H9 (cell line): ENCODE results near the gene MED27. TPM values are rescaled to one million over a fixed set of nuclear protein-coding genes. Genes with fewer than 3 reads are reported as not detected.

Experiments
- DNase-seq: peaks from one replicate; pipeline ENCODE4 v3.0.0-alpha.2; 2017
- H2AFZ ChIP-seq: one replicate; pipeline ENCODE4 v1.6.1; 2013; ENCODE audit warnings: mild to moderate bottlenecking, low read length, control low read depth, moderate library complexity
- H2AK5ac ChIP-seq: 2 replicates; pipeline ENCODE4 v1.6.1; 2013; ENCODE audit warnings: low read length, control low read depth, mixed read lengths; ENCODE audit not compliant: insufficient read length
- H2BK120ac ChIP-seq: one replicate; pipeline ENCODE4 v1.6.1; 2013; ENCODE audit warnings: low read depth, mild to moderate bottlenecking, low read length, control low read depth, inconsistent platforms; ENCODE audit not compliant: poor library complexity, severe bottlenecking
- H2BK12ac ChIP-seq: 2 replicates; pipeline ENCODE4 v1.6.1; 2013; ENCODE audit warnings: low read length, control low read depth, mixed read lengths, low read depth; ENCODE audit not compliant: insufficient read length
- H2BK15ac ChIP-seq: 2 replicates; pipeline ENCODE4 v1.6.1; 2013; ENCODE audit warnings: low read depth, low read length, control low read depth
- H2BK20ac ChIP-seq: one replicate; pipeline ENCODE4 v1.6.1; 2013; ENCODE audit warnings: low read depth, mild to moderate bottlenecking, low read length, control low read depth, inconsistent platforms; ENCODE audit not compliant: poor library complexity, severe bottlenecking
- H2BK5ac ChIP-seq: 2 replicates; pipeline ENCODE4 v1.6.1; 2013; ENCODE audit warnings: low read length, control low read depth, mixed read lengths; ENCODE audit not compliant: insufficient read length
- H3K14ac ChIP-seq: 2 replicates; pipeline ENCODE4 v1.6.1; 2013; ENCODE audit warnings: low read length, control low read depth; ENCODE audit not compliant: insufficient read depth
- H3K18ac ChIP-seq: 2 replicates; pipeline ENCODE4 v1.6.1; 2013; ENCODE audit warnings: low read depth, mild to moderate bottlenecking, mixed read lengths, low read length, control low read depth; ENCODE audit not compliant: insufficient read length
- H3K23ac ChIP-seq: 2 replicates; pipeline ENCODE4 v1.6.1; 2013; ENCODE audit warnings: low read length, control low read depth, mixed read lengths, low read depth; ENCODE audit not compliant: insufficient read length
- H3K23me2 ChIP-seq: 2 replicates; pipeline ENCODE4 v1.6.1; 2013; ENCODE audit warnings: low read depth, mild to moderate bottlenecking, mixed read lengths, low read length, control low read depth; ENCODE audit not compliant: insufficient read length, poor library complexity, severe bottlenecking
- H3K27ac ChIP-seq: 2 replicates; pipeline ENCODE4 v1.5.1; 2013; ENCODE audit warnings: low read length, control low read depth, mixed read lengths, low read depth; ENCODE audit not compliant: insufficient read length
- H3K27me3 ChIP-seq: 2 replicates; pipeline ENCODE4 v1.6.1; 2013; ENCODE audit warnings: low read length, control low read depth, inconsistent platforms; ENCODE audit not compliant: insufficient read depth
- H3K4ac ChIP-seq: 2 replicates; pipeline ENCODE4 v1.6.1; 2013; ENCODE audit warnings: low read depth, mild to moderate bottlenecking, control low read depth, inconsistent platforms, low read length, moderate library complexity
- H3K4me1 ChIP-seq: 2 replicates; pipeline ENCODE4 v1.6.1; 2013; ENCODE audit warnings: low read length, control low read depth, inconsistent platforms; ENCODE audit not compliant: insufficient read depth
- H3K4me2 ChIP-seq: 2 replicates; pipeline ENCODE4 v1.6.1; 2013; ENCODE audit warnings: low read length, control low read depth, mixed read lengths; ENCODE audit not compliant: insufficient read length, insufficient read depth
- H3K56ac ChIP-seq: 2 replicates; pipeline ENCODE4 v1.6.1; 2013; ENCODE audit warnings: low read depth, mild to moderate bottlenecking, mixed read lengths, low read length, control low read depth; ENCODE audit not compliant: insufficient read length
- H3K79me1 ChIP-seq: 2 replicates; pipeline ENCODE4 v1.6.1; 2013; ENCODE audit warnings: low read depth, mild to moderate bottlenecking, moderate library complexity, low read length, control low read depth, inconsistent platforms; ENCODE audit not compliant: insufficient read depth, poor library complexity, severe bottlenecking
- H3K79me2 ChIP-seq: 2 replicates; pipeline ENCODE4 v1.6.1; 2013; ENCODE audit warnings: low read length, control low read depth, inconsistent platforms; ENCODE audit not compliant: insufficient read depth
- H3K9ac ChIP-seq: 2 replicates; pipeline ENCODE4 v1.6.1; 2013; ENCODE audit warnings: low read length, control low read depth, mixed read lengths; ENCODE audit not compliant: insufficient read length; ENCODE audit errors: extremely low read depth
- H3K9me3 ChIP-seq: one replicate; pipeline ENCODE4 v1.6.1; 2013; ENCODE audit warnings: low read depth, low read length, inconsistent platforms; ENCODE audit not compliant: control insufficient read depth
- H3T11ph ChIP-seq: one replicate; pipeline ENCODE4 v1.6.1; 2013; ENCODE audit warnings: mild to moderate bottlenecking, low read length, control low read depth, inconsistent platforms
- H4K20me1 ChIP-seq: one replicate; pipeline ENCODE4 v1.6.1; 2013; ENCODE audit not compliant: control insufficient read depth, insufficient read length, insufficient read depth
- H4K5ac ChIP-seq: 2 replicates; pipeline ENCODE4 v1.6.1; 2013; ENCODE audit warnings: low read depth, mild to moderate bottlenecking, mixed read lengths, low read length, control low read depth; ENCODE audit not compliant: insufficient read length
- H4K8ac ChIP-seq: replicated peaks from 2 replicates; pipeline ENCODE4 v1.6.1; 2013; ENCODE audit warnings: low read length, control low read depth, mixed read lengths, low read depth; ENCODE audit not compliant: insufficient read length
- H4K91ac ChIP-seq: 2 replicates; pipeline ENCODE4 v1.6.1; 2013; ENCODE audit warnings: low read depth, mild to moderate bottlenecking, moderate library complexity, mixed read lengths, low read length, control low read depth; ENCODE audit not compliant: insufficient read length
- H3K27ac Mint-ChIP-seq, 3 experiments: 2 replicates in 2 of 3; 3 replicates in 1 of 3; pipeline ENCODE4 v1.8.0; 2020 to 2021; ENCODE audit warnings: mixed read lengths in 3 of 3, mild to moderate bottlenecking in 1 of 3, moderate library complexity in 1 of 3
- H3K27me3 Mint-ChIP-seq: 2 replicates; pipeline ENCODE4 v1.8.0; 2021; ENCODE audit warnings: low read depth, mild to moderate bottlenecking, moderate library complexity, mixed read lengths
- H3K36me3 Mint-ChIP-seq, 3 experiments: 2 replicates in 2 of 3; 3 replicates in 1 of 3; pipeline ENCODE4 v1.8.0; 2020 to 2021; ENCODE audit warnings: low read depth in 3 of 3, mixed read lengths in 3 of 3; ENCODE audit not compliant: insufficient read depth in 1 of 3
- H3K4me1 Mint-ChIP-seq, 2 experiments: 2 replicates each; pipeline ENCODE4 v1.8.0; 2020; ENCODE audit warnings: mixed read lengths in 2 of 2
- H3K4me3 Mint-ChIP-seq, 2 experiments: 2 replicates in 1 of 2; 3 replicates in 1 of 2; pipeline ENCODE4 v1.8.0; 2020 to 2021; ENCODE audit warnings: mild to moderate bottlenecking in 2 of 2, mixed read lengths in 2 of 2, moderate library complexity in 1 of 2
- H3K9me3 Mint-ChIP-seq, 2 experiments: 2 replicates in 1 of 2; 3 replicates in 1 of 2; pipeline ENCODE4 v1.8.0; 2020; ENCODE audit warnings: mild to moderate bottlenecking in 2 of 2, mixed read lengths in 2 of 2, moderate library complexity in 1 of 2
- WGBS: extraction: QIAGEN DNeasy Blood & Tissue Kit; methylation state at CpG from one replicate; pipeline ENCODE4 v1.1.7; 2013; ENCODE audit warnings: missing lambda C conversion rate, low lambda C conversion rate, mixed read lengths; ENCODE audit not compliant: insufficient read length; ENCODE audit errors: extremely low coverage; 5-methylcytosine and 5-hydroxymethylcytosine counted together
- total RNA-seq: library from RNA; stranded (reverse); gene quantifications from 2 replicates; pipeline ENCODE4 v1.2.1, GENCODE V29; 2021
- TF ChIP-seq, protein P1 (sequence below): fragments of 200-600 bp; sonication (generic); conservative IDR thresholded peaks from 3 replicates; pipeline ENCODE4 v1.8.0; 2021; ENCODE audit warnings: antibody characterized with exemption, mild to moderate bottlenecking

MED27 gene
- total RNA-seq, 1 experiment from 2014 or later = 33.5 TPM

- Histone ChIP-seq H3K27me3 (no peaks in the 10 kb centered on the region), H3K79me1 (no peaks in the 10 kb centered on the region), H3K23ac (no peak overlapping the region), H4K20me1 (peaks cover 3% of the 10 kb centered on the region), H3K23me2 (no peaks in the 10 kb centered on the region), H3K27ac (no peak overlapping the region), H3K9ac (no peak overlapping the region), H3K4me2 (no peak overlapping the region), H3K18ac (no peak overlapping the region), H2BK12ac (no peak overlapping the region), H3K14ac (no peak overlapping the region), H4K91ac (no peak overlapping the region), H2BK20ac (no peak overlapping the region), H2BK5ac (no peak overlapping the region), H4K5ac (no peak overlapping the region), H3K4ac (no peak overlapping the region), H3K9me3 (no peaks in the 10 kb centered on the region), H3T11ph (no peak overlapping the region), H2AK5ac (no peak overlapping the region), H3K79me2 (no peaks in the 10 kb centered on the region), H4K8ac (no peak overlapping the region), H2BK120ac (no peak overlapping the region), H3K56ac (no peak overlapping the region), H3K4me1 (peaks cover 5% of the 10 kb centered on the region; the same call in 1 of the 2 replicates), H2AFZ (no peak overlapping the region), H2BK15ac (no peak overlapping the region)
- Mint-ChIP-seq H3K27ac (no peak overlapping the region; a peak in 1 of 7 replicates), H3K27me3 (no peaks in the 10 kb centered on the region), H3K4me1 (peaks cover 41 to 42% of the 10 kb centered on the region in 2 experiments), H3K9me3 (no peaks in the 10 kb centered on the region), H3K4me3 (no peak overlapping the region; a peak in 1 of 5 replicates), H3K36me3 (no peaks in the 10 kb centered on the region; a peak in 1 of 7 replicates)
- no peak for DNase-seq
- no CpG with 5 or more reads among the region's 4 CpGs for WGBS
- TF ChIP-seq, protein P1, sequence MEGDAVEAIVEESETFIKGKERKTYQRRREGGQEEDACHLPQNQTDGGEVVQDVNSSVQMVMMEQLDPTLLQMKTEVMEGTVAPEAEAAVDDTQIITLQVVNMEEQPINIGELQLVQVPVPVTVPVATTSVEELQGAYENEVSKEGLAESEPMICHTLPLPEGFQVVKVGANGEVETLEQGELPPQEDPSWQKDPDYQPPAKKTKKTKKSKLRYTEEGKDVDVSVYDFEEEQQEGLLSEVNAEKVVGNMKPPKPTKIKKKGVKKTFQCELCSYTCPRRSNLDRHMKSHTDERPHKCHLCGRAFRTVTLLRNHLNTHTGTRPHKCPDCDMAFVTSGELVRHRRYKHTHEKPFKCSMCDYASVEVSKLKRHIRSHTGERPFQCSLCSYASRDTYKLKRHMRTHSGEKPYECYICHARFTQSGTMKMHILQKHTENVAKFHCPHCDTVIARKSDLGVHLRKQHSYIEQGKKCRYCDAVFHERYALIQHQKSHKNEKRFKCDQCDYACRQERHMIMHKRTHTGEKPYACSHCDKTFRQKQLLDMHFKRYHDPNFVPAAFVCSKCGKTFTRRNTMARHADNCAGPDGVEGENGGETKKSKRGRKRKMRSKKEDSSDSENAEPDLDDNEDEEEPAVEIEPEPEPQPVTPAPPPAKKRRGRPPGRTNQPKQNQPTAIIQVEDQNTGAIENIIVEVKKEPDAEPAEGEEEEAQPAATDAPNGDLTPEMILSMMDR = no peak
Observed at GRCh38 chr9:132020820-132021510, 58.7 kb downstream of the MED27 start.
